OCI-LY7 (cell line): ENCODE data around the gene CYP19A1.

Experiments used
- EZH2phosphoT487 ChIP-seq: fragments of 200-600 bp; sonication (generic); IDR thresholded peaks from 2 replicates; pipeline ENCODE4 v1.6.1; 2018; ENCODE audit warnings: low read depth, borderline replicate concordance, mild to moderate bottlenecking, mixed run types, antibody characterized with exemption, low read length, moderate library complexity, mixed read lengths
- TF ChIP-seq, protein P1 (sequence below): fragments of 200-600 bp; sonication (generic); conservative IDR thresholded peaks from 2 replicates; pipeline ENCODE4 v1.5.1; 2014; ENCODE audit warnings: mild to moderate bottlenecking, antibody characterized with exemption, low read length, moderate library complexity, mixed read lengths

DNA sequence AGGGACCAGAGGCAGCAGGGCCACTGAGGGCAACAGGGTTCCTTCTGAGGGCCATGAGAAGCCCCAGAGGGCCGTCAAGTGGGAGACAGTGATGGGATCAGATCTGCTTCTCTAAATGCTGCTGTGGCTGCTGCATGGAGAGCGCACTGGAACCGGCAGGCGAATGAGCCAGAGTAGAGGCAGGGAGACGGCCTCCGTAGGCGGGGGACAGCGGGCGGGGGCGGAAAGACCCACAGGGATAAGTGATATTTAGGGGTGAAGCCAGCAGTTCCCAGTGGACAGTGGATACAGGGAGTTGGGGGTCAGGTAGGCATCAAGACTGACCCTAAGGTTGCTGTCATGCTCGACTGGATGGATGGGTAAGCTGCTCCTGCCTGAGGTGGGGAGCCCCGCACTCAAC is 48.1 kb upstream of the CYP19A1 start:
- TF ChIP-seq, protein P1, sequence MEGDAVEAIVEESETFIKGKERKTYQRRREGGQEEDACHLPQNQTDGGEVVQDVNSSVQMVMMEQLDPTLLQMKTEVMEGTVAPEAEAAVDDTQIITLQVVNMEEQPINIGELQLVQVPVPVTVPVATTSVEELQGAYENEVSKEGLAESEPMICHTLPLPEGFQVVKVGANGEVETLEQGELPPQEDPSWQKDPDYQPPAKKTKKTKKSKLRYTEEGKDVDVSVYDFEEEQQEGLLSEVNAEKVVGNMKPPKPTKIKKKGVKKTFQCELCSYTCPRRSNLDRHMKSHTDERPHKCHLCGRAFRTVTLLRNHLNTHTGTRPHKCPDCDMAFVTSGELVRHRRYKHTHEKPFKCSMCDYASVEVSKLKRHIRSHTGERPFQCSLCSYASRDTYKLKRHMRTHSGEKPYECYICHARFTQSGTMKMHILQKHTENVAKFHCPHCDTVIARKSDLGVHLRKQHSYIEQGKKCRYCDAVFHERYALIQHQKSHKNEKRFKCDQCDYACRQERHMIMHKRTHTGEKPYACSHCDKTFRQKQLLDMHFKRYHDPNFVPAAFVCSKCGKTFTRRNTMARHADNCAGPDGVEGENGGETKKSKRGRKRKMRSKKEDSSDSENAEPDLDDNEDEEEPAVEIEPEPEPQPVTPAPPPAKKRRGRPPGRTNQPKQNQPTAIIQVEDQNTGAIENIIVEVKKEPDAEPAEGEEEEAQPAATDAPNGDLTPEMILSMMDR = no peak
- no peak for TF ChIP-seq EZH2phosphoT487
